Gastroesophageal sphincter (tissue), 3 donors: ENCODE data around the gene C10orf143.

ENCODE experiments used
- CTCF ChIP-seq, 4 experiments: fragments of 200-600 bp in 2 of 4; fragments of 450-650 bp in 2 of 4; sonication (generic) in 1 of 4; IDR thresholded peaks; one replicate each; pipeline ENCODE4 v1.5.1; 2017 to 2019; ENCODE audit warnings: antibody characterized with exemption in 4 of 4, mild to moderate bottlenecking in 2 of 4, moderate library complexity in 2 of 4
- POLR2A ChIP-seq, 2 donors: fragments of 450-650 bp; IDR thresholded peaks; one replicate each; pipeline ENCODE4 v1.6.1; 2017; ENCODE audit warnings: antibody characterized with exemption in 2 of 2, mild to moderate bottlenecking in 2 of 2, moderate library complexity in 1 of 2
- POLR2AphosphoS5 ChIP-seq: sonication (generic); formaldehyde crosslinking; IDR thresholded peaks from one replicate; pipeline ENCODE4 v1.6.1; 2017; ENCODE audit warnings: antibody characterized with exemption

- no peak for TF ChIP-seq POLR2A (IDR thresholded peaks at IDR 0.05)
- no peak for TF ChIP-seq CTCF (IDR thresholded peaks at IDR 0.05)
- TF ChIP-seq POLR2AphosphoS5: no peak
Measured at GRCh38 chr10:130015075-130015695, 95.4 kb downstream of the C10orf143 start.
